Loucy (cell line): ENCODE measurements around the gene FOS.

ENCODE experiments used
- EZH2phosphoT487 ChIP-seq: fragments of 200-600 bp; IDR thresholded peaks from 2 replicates; pipeline ENCODE4 v1.6.1; 2018; ENCODE audit warnings: antibody characterized with exemption, mild to moderate bottlenecking, moderate library complexity, borderline replicate concordance
- TF ChIP-seq, protein P1 (sequence below): fragments of 200-600 bp; sonication (generic); conservative IDR thresholded peaks from 2 replicates; pipeline ENCODE4 v1.5.1; 2014; ENCODE audit warnings: mild to moderate bottlenecking, antibody characterized with exemption, low read length

- TF ChIP-seq EZH2phosphoT487, result no peak
- TF ChIP-seq, protein P1, sequence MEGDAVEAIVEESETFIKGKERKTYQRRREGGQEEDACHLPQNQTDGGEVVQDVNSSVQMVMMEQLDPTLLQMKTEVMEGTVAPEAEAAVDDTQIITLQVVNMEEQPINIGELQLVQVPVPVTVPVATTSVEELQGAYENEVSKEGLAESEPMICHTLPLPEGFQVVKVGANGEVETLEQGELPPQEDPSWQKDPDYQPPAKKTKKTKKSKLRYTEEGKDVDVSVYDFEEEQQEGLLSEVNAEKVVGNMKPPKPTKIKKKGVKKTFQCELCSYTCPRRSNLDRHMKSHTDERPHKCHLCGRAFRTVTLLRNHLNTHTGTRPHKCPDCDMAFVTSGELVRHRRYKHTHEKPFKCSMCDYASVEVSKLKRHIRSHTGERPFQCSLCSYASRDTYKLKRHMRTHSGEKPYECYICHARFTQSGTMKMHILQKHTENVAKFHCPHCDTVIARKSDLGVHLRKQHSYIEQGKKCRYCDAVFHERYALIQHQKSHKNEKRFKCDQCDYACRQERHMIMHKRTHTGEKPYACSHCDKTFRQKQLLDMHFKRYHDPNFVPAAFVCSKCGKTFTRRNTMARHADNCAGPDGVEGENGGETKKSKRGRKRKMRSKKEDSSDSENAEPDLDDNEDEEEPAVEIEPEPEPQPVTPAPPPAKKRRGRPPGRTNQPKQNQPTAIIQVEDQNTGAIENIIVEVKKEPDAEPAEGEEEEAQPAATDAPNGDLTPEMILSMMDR, result no peak
Observed at GRCh38 chr14:75260025-75260763, 18.4 kb upstream of the FOS start.
